H1 (cell line): ENCODE results near the gene ZNF775. TPM values are rescaled to one million over a fixed set of nuclear protein-coding genes. Genes with fewer than 3 reads are reported as not detected.

Experiments
- CBX8 ChIP-seq: fragments of 300-800, 300-1000 bp; sonication (generic); IDR thresholded peaks from 2 replicates; pipeline ENCODE4 v1.7.1; 2016; ENCODE audit warnings: low read depth, low read length, borderline replicate concordance
- KDM4A ChIP-seq: IDR thresholded peaks from one replicate; pipeline ENCODE4 v1.7.1; 2012; ENCODE audit warnings: low read depth, mild to moderate bottlenecking, moderate library complexity, low read length, inconsistent platforms; ENCODE audit not compliant: severe bottlenecking
- SIRT6 ChIP-seq: IDR thresholded peaks from one replicate; pipeline ENCODE4 v1.7.1; 2012; ENCODE audit warnings: low read length, inconsistent platforms
- SRF ChIP-seq: IDR thresholded peaks from 2 replicates; pipeline ENCODE4 v1.6.1; 2011; ENCODE audit warnings: mild to moderate bottlenecking, low read depth, low read length, moderate library complexity
- polyA plus RNA-seq, 7 experiments: library from polyadenylated mRNA; depleted of rRNA in 3 of 7; stranded (reverse) in 5 of 7; unstranded in 2 of 7; fragments of >200 nt in 5 of 7; fragments of 200-250 nt in 2 of 7; gene quantifications; 1 replicate in 5 of 7; 2 replicates in 1 of 7; 4 replicates in 1 of 7; pipeline versions ENCODE4 v1.2.1 to v1.2.3, GENCODE V29; 2011 to 2013; ENCODE audit warnings: missing spikeins in 2 of 7, mixed read lengths in 2 of 7
- total RNA-seq: library from RNA; stranded (reverse); fragmentation: NEBNext Ultra II Directional; extraction: Animal tissue kit (Norgen Biotek cat#: 25700); gene quantifications from 2 replicates; pipeline ENCODE4 v1.2.1, GENCODE V29; 2021

Gene ZNF775
- total and polyA plus RNA-seq, 2 of the 8 experiments (the other 6 are each of a cell fraction or from before 2014, with no cell fraction given): 13.6 to 21.5 TPM

DNA sequence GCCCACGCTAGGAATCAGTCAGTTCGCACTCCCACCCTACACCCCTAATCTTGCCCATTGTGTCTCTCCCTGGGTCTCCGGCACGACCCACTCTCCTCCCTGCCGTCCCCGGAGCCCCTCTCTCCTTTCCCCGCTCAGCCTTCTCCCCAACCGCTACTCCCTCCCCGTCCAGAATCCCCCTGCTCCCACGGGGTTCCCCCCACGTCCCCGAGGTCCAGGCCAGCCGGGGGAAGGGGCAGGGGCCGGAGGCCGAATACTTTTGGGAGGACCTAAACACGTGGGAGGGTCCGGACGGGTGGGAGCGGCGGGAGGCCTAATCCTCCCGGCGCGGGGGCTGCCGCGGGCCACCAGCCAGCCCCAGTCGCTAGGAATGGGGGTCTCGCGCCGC, 38.3 kb upstream of the ZNF775 start (continued):
- TF ChIP-seq CBX8 (no peak), SRF (no peak), SIRT6 (no peak), KDM4A (peak; percentile 34)
